SK-N-SH (cell line): ENCODE data around the gene SLC24A5. TPM values are rescaled to one million over a fixed set of nuclear protein-coding genes. Genes with fewer than 3 reads are reported as not detected.

ENCODE experiments used
- CTCF ChIA-PET: fragments of 300-600, 350-600 bp; formaldehyde crosslinking; extraction: SDS; loops from one replicate; lab custom pipeline; 2021; lab: Yijun Ruan, JAX
- POLR2A ChIA-PET: fragments of 350-600 bp; sonication (Branson Sonifier 250); formaldehyde crosslinking; extraction: SDS; loops from one replicate; lab custom pipeline; 2020; ENCODE audit warnings: antibody characterized with exemption, inconsistent platforms; lab: Yijun Ruan, JAX
- DNase-seq: peaks from one replicate; pipeline ENCODE4 v3.0.0; 2012
- H2AFZ ChIP-seq: fragments of 200-600 bp; sonication (generic); 2 replicates; pipeline ENCODE4 v1.8.1; 2016; ENCODE audit warnings: antibody characterized with exemption, mild to moderate bottlenecking, low read depth
- H3F3A ChIP-seq: fragments of 200-600 bp; sonication (generic); replicated peaks from 2 replicates; pipeline ENCODE3; 2016; ENCODE audit warnings: antibody characterized with exemption, mild to moderate bottlenecking; ENCODE audit not compliant: insufficient read depth
- H3K27ac ChIP-seq, 2 experiments: fragments of 200-500 bp in 1 of 2; fragments of 200-600 bp in 1 of 2; sonication (Bioruptor generic) in 1 of 2; sonication (generic), shearing (Covaris generic) in 1 of 2; 2 replicates each; pipeline versions ENCODE4 v1.5.1 to v1.6.1; 2014 to 2016; ENCODE audit warnings: low read depth in 2 of 2, inconsistent platforms in 1 of 2, low read length in 1 of 2, mild to moderate bottlenecking in 1 of 2, mixed read lengths in 1 of 2
- H3K27me3 ChIP-seq: fragments of 200-600 bp; sonication (generic), shearing (Covaris generic); 2 replicates; pipeline ENCODE4 v1.6.1; 2016; ENCODE audit warnings: mixed run types; ENCODE audit not compliant: insufficient read depth
- H3K36me3 ChIP-seq, 2 experiments: fragments of 200-500 bp in 1 of 2; fragments of 200-600 bp in 1 of 2; sonication (Bioruptor generic) in 1 of 2; sonication (generic) in 1 of 2; replicated peaks in 1 of 2; 2 replicates each; pipeline versions ENCODE3 to v1.5.1; 2014 to 2016; ENCODE audit warnings: low read length in 1 of 2, mild to moderate bottlenecking in 1 of 2; ENCODE audit not compliant: insufficient read depth in 2 of 2, control insufficient read depth in 1 of 2
- H3K4me1 ChIP-seq, 2 experiments: fragments of 200-500 bp in 1 of 2; fragments of 200-600 bp in 1 of 2; sonication (Bioruptor generic) in 1 of 2; sonication (generic), shearing (Covaris generic) in 1 of 2; 2 replicates each; pipeline versions ENCODE4 v1.5.1 to v1.6.1; 2014 to 2016; ENCODE audit warnings: low read depth in 1 of 2, low read length in 1 of 2, mixed run types in 1 of 2; ENCODE audit not compliant: insufficient read depth in 2 of 2, control insufficient read depth in 1 of 2
- H3K4me2 ChIP-seq: fragments of 200-600 bp; sonication (generic), shearing (Covaris generic); 2 replicates; pipeline ENCODE4 v1.6.1; 2017; ENCODE audit warnings: mixed run types
- H3K4me3 ChIP-seq, 2 experiments: fragments of 200-500 bp in 1 of 2; fragments of 200-600 bp in 1 of 2; sonication (Bioruptor generic) in 1 of 2; sonication (generic), shearing (Covaris generic) in 1 of 2; 2 replicates each; pipeline versions ENCODE4 v1.5.1 to v1.8.1; 2014 to 2016; ENCODE audit warnings: low read depth in 2 of 2, inconsistent platforms in 1 of 2, low read length in 1 of 2, mild to moderate bottlenecking in 1 of 2, mixed read lengths in 1 of 2, moderate library complexity in 1 of 2
- H3K79me2 ChIP-seq: fragments of 200-600 bp; sonication (generic); 2 replicates; pipeline ENCODE4 v1.8.1; 2017; ENCODE audit warnings: mild to moderate bottlenecking; ENCODE audit not compliant: insufficient read depth
- H3K9ac ChIP-seq: fragments of 200-600 bp; sonication (generic); 2 replicates; pipeline ENCODE4 v1.6.1; 2017; ENCODE audit warnings: mixed run types
- H3K9me2 ChIP-seq: fragments of 200-600 bp; sonication (generic); 2 replicates; pipeline ENCODE4 v1.6.1; 2017; ENCODE audit warnings: mixed run types
- H3K9me3 ChIP-seq: fragments of 200-600 bp; sonication (generic); 2 replicates; pipeline ENCODE4 v1.6.1; 2017; ENCODE audit warnings: mixed run types, mild to moderate bottlenecking, moderate library complexity
- H4K20me1 ChIP-seq: fragments of 200-600 bp; sonication (generic); 2 replicates; pipeline ENCODE4 v1.6.1; 2017; ENCODE audit warnings: mild to moderate bottlenecking, mixed run types; ENCODE audit not compliant: insufficient read depth
- CTCF ChIP-seq: fragments of 200-600 bp; sonication (generic); IDR thresholded peaks from 2 replicates; pipeline ENCODE4 v1.6.1; 2017; ENCODE audit warnings: antibody characterized with exemption, mild to moderate bottlenecking, moderate library complexity
- ELF1 ChIP-seq: IDR thresholded peaks from 2 replicates; pipeline ENCODE4 v1.4.0; 2012
- EZH2phosphoT487 ChIP-seq: fragments of 200-600 bp; sonication (generic); IDR thresholded peaks from 2 replicates; pipeline ENCODE4 v1.6.1; 2017; ENCODE audit warnings: low read depth, mixed run types, mild to moderate bottlenecking, antibody characterized with exemption, moderate library complexity, borderline replicate concordance
- FOSL2 ChIP-seq: IDR thresholded peaks from 2 replicates; pipeline ENCODE4 v1.4.0; 2012; ENCODE audit warnings: low read depth, mild to moderate bottlenecking, moderate library complexity, borderline replicate concordance
- FOXJ3 ChIP-seq: sonication (generic); formaldehyde crosslinking; IDR thresholded peaks from 2 replicates; pipeline ENCODE4 v1.5.1; 2020; ENCODE audit warnings: mild to moderate bottlenecking, missing genetic modification reagents
- GATA2 ChIP-seq: sonication (generic); formaldehyde crosslinking; IDR thresholded peaks from 2 replicates; pipeline ENCODE4 v1.5.0; 2020; ENCODE audit warnings: mild to moderate bottlenecking, missing genetic modification reagents
- MAX ChIP-seq: IDR thresholded peaks from 2 replicates; pipeline ENCODE4 v1.4.0; 2012; ENCODE audit warnings: low read depth
- MEF2A ChIP-seq: IDR thresholded peaks from 2 replicates; pipeline ENCODE4 v1.4.0; 2012; ENCODE audit warnings: low read depth, borderline replicate concordance
- MXI1 ChIP-seq: IDR thresholded peaks from 2 replicates; pipeline ENCODE4 v1.6.1; 2012; ENCODE audit warnings: mild to moderate bottlenecking, low read depth, low read length, improper control_type of control experiment
- NFIC ChIP-seq: IDR thresholded peaks from 2 replicates; pipeline ENCODE4 v1.4.0; 2012; ENCODE audit warnings: borderline replicate concordance
- PBX3 ChIP-seq: IDR thresholded peaks from 2 replicates; pipeline ENCODE4; 2012
- RCOR1 ChIP-seq: fragments of 150-350 bp; IDR thresholded peaks from 2 replicates; pipeline ENCODE4 v1.6.1; 2017; ENCODE audit warnings: antibody characterized with exemption, low read length
- RXRA ChIP-seq: IDR thresholded peaks from 2 replicates; pipeline ENCODE4 v1.4.0; 2012; ENCODE audit warnings: low read depth, mild to moderate bottlenecking, borderline replicate concordance
- SIN3A ChIP-seq: IDR thresholded peaks from 2 replicates; pipeline ENCODE4 v1.6.1; 2012; ENCODE audit warnings: low read depth, mild to moderate bottlenecking, low read length, moderate library complexity, borderline replicate concordance
- TAF1 ChIP-seq: IDR thresholded peaks from 2 replicates; pipeline ENCODE4 v1.6.1; 2012; ENCODE audit warnings: low read depth, mild to moderate bottlenecking, low read length, moderate library complexity, borderline replicate concordance
- USF1 ChIP-seq: IDR thresholded peaks from 2 replicates; pipeline ENCODE4 v1.4.0; 2012; ENCODE audit warnings: low read depth, borderline replicate concordance
- USF2 ChIP-seq: fragments of 150-350 bp; IDR thresholded peaks from 2 replicates; pipeline ENCODE4 v1.6.1; 2017; ENCODE audit warnings: antibody characterized with exemption, low read length, low read depth, borderline replicate concordance
- ZBTB33 ChIP-seq: IDR thresholded peaks from 2 replicates; pipeline ENCODE4 v1.4.0; 2012; ENCODE audit warnings: low read depth, borderline replicate concordance
- WGBS: methylation state at CpG from one replicate; pipeline ENCODE4 v1.1.6; 2017; ENCODE audit warnings: low lambda C conversion rate; 5-methylcytosine and 5-hydroxymethylcytosine counted together
- polyA plus RNA-seq, 3 experiments: library from polyadenylated mRNA; depleted of rRNA; stranded (reverse); fragments of >200 nt; gene quantifications; 2 replicates each; pipeline ENCODE4 v1.2.3, GENCODE V29; 2012

The SLC24A5 gene
- polyA plus RNA-seq (2012; rRNA removed): not detected in 2 replicates
- 0.01 TPM in 1 of 2 replicates, not detected in the other for polyA plus RNA-seq (2012; cell fraction: cytosol; rRNA removed)
- not detected in 2 replicates for polyA plus RNA-seq (2012; cell fraction: nucleus; rRNA removed)

- Histone ChIP-seq H3K9me2 (no peaks in the 10 kb centered on the region), H3K79me2 (no peaks in the 10 kb centered on the region), H4K20me1 (no peaks in the 10 kb centered on the region), H3K36me3 (no peaks in the 10 kb centered on the region)
- TF ChIP-seq SIN3A (no peak), MEF2A (no peak), PBX3 (no peak), MXI1 (no peak), RXRA (no peak), CTCF (no peak), ELF1 (no peak), EZH2phosphoT487 (no peak), RCOR1 (no peak)
- TF ChIP-seq, all 33 proteins: peak for 0
- Histone ChIP-seq H3F3A (no peaks in the 10 kb centered on the region), H3K27ac (no peak within 1 kb of the TSS), H3K9ac (no peak within 1 kb of the TSS), H3K27me3 (no peaks in the 10 kb centered on the region), H3K9me3 (no peaks in the 10 kb centered on the region), H3K4me3 (no peak within 1 kb of the TSS), H2AFZ (0 out of 2 replicates have a peak within 1 kb of the TSS, but pooled peaks have one; percentile 16), H3K4me2 (no peak within 1 kb of the TSS), H3K4me1 (peaks cover 0 to 2% of the 10 kb centered on the region in 2 experiments; a peak in 1 of 4 replicates)
- CTCF ChIA-PET: interaction anchor here (1.1 to 2.0 kb wide), 3 partner anchors 9 to 130 kb away, joined by 4 to 6 read pairs (median 4); no protein-coding TSS in a partner anchor
- no peak for DNase-seq
- WGBS: 72% methylated on average over 3 of the region's 6 CpGs
- POLR2A ChIA-PET: interaction anchor here (0.5 to 0.7 kb wide), 2 partner anchors 58 to 180 kb away, joined by 3 read pairs; partner anchors contain the start of gene MYEF2
Measured at GRCh38 chr15:48120745-48121144, at the start of gene SLC24A5. Gene SLC24A5, plus strand, starts transcription at chr15:48120990. Its CDS starts 55 bp downstream, at chr15:48121045.

GRCh38 chr15:48072941-48073340 is 47.8 kb upstream of the SLC24A5 start:
- ChIA-PET POLR2A (no interaction called here), CTCF (no interaction called here)
- H3K4me1 ChIP-seq: no peaks in the 10 kb centered on the region

More at GRCh38 chr15:48072941-48073340, 47.8 kb upstream of the SLC24A5 start:
- no peaks in the 10 kb centered on the region for H3K9me2 ChIP-seq
- no peak overlapping the region for H3K4me3 ChIP-seq
- no peaks in the 10 kb centered on the region for H3K36me3 ChIP-seq
- no peaks in the 10 kb centered on the region for H3K9me3 ChIP-seq
- 20% methylated on average over 5 of the region's 6 CpGs for WGBS
- H3K9ac ChIP-seq: no peak overlapping the region
- no peaks in the 10 kb centered on the region for H4K20me1 ChIP-seq
- H3K79me2 ChIP-seq: no peaks in the 10 kb centered on the region
- no peaks in the 10 kb centered on the region for H3K27me3 ChIP-seq
- no peak overlapping the region for H3K4me2 ChIP-seq
- no peak overlapping the region for H2AFZ ChIP-seq
- no peak for DNase-seq
- no peaks in the 10 kb centered on the region for H3F3A ChIP-seq
- no peak for TF ChIP-seq NFIC
- no peak for TF ChIP-seq GATA2 (CRISPR knock-in tag)
- TF ChIP-seq FOXJ3 (CRISPR knock-in tag): no peak
- no peak for TF ChIP-seq USF2
- TF ChIP-seq ZBTB33: no peak
- no peak for TF ChIP-seq RXRA
- no peak for TF ChIP-seq TAF1
- no peak for TF ChIP-seq MAX
- no peak for TF ChIP-seq USF1
- no peak for TF ChIP-seq FOSL2
- TF ChIP-seq, all 33 proteins: peak for 0
- no peak overlapping the region for H3K27ac ChIP-seq
